Effector CD8-positive, alpha-beta T cell (primary cell): ENCODE data around the gene DPP4.
"Not testable (repeated sequence)": the region's sequence is repeated elsewhere in the genome, so short reads cannot be mapped to it uniquely, and the experiment has no call there.

Source experiments
- DNase-seq: peaks from one replicate; lab custom pipeline; 2025; lab: John Stamatoyannopoulos, UW

Gene DPP4

GRCh38 chr2:162057426-162057825 is 16.6 kb downstream of the DPP4 start:
- DNase-seq, result no peak

- DNase-seq, result no peak
Measured at GRCh38 chr2:162056796-162057399, 17.1 kb downstream of the DPP4 start.

GRCh38 chr2:162053808-162054155 is 20.2 kb downstream of the DPP4 start:
- no peak for DNase-seq

- DNase-seq, result no peak
Measured at GRCh38 chr2:162053066-162053807, 20.8 kb downstream of the DPP4 start.

GRCh38 chr2:162050513-162050961 is 23.5 kb downstream of the DPP4 start:
- DNase-seq, result no peak

- DNase-seq, result not testable (repeated sequence)
Measured at GRCh38 chr2:162049089-162049488, 24.9 kb downstream of the DPP4 start.

- no peak for DNase-seq
Measured at GRCh38 chr2:162044586-162044985, 29.4 kb downstream of the DPP4 start.

- DNase-seq, result no peak
Measured at GRCh38 chr2:162043132-162043531, 30.9 kb downstream of the DPP4 start.

- no peak for DNase-seq
Measured at GRCh38 chr2:162041485-162041884, 32.5 kb downstream of the DPP4 start.

- DNase-seq, result no peak
Measured at GRCh38 chr2:162038725-162039124, 35.3 kb downstream of the DPP4 start.

- no peak for DNase-seq
Measured at GRCh38 chr2:162037886-162038285, 36.1 kb downstream of the DPP4 start.

- DNase-seq, result no peak
Measured at GRCh38 chr2:162037028-162037795, 36.8 kb downstream of the DPP4 start.

- DNase-seq, result no peak
Measured at GRCh38 chr2:162035981-162036380, 38.0 kb downstream of the DPP4 start.

GRCh38 chr2:162030363-162031190 is 43.4 kb downstream of the DPP4 start:
- DNase-seq, result no peak

- DNase-seq, result no peak
Measured at GRCh38 chr2:162029287-162029901, 44.6 kb downstream of the DPP4 start.

GRCh38 chr2:162028511-162028910 is 45.5 kb downstream of the DPP4 start:
- DNase-seq, result no peak

GRCh38 chr2:162025121-162025911 is 48.7 kb downstream of the DPP4 start:
- no peak for DNase-seq

GRCh38 chr2:162022290-162022945 is 51.6 kb downstream of the DPP4 start:
- DNase-seq, result no peak

GRCh38 chr2:162021516-162022058 is 52.4 kb downstream of the DPP4 start:
- no peak for DNase-seq

GRCh38 chr2:162018530-162018929 is 55.5 kb downstream of the DPP4 start:
- no peak for DNase-seq
